SK-N-SH treated with all-trans-retinoic acid at 6 μM for 48 hours (cell line): ENCODE data around the gene TAC4.

Experiments used
- ARNTL ChIP-seq: fragments of 450-650 bp; formaldehyde crosslinking; IDR thresholded peaks from 2 replicates; pipeline ENCODE4 v1.5.0; 2020; ENCODE audit warnings: low read depth, mild to moderate bottlenecking, moderate library complexity, borderline replicate concordance
- ESRRG ChIP-seq: fragments of 250-450 bp; sonication (Bioruptor Pico); IDR thresholded peaks from 2 replicates; pipeline ENCODE4 v1.6.1; 2021; ENCODE audit warnings: mild to moderate bottlenecking
- ISL1 ChIP-seq: fragments of 250-450 bp; sonication (Bioruptor Pico); IDR thresholded peaks from 2 replicates; pipeline ENCODE4 v2.1.2; 2022; ENCODE audit warnings: mild to moderate bottlenecking, moderate library complexity
- TCF4 ChIP-seq: fragments of 250-450 bp; sonication (Bioruptor Pico); IDR thresholded peaks from 2 replicates; pipeline ENCODE4 v1.8.0; 2021; ENCODE audit warnings: mild to moderate bottlenecking, moderate library complexity, borderline replicate concordance
- ZC3H10 ChIP-seq: fragments of 250-450 bp; sonication (Bioruptor Pico); IDR thresholded peaks from 2 replicates; pipeline ENCODE4 v1.5.1; 2021; ENCODE audit warnings: mild to moderate bottlenecking, moderate library complexity
- ZFP3 ChIP-seq: fragments of 250-450 bp; sonication (Bioruptor Pico); IDR thresholded peaks from 2 replicates; pipeline ENCODE4 v1.5.0; 2020; ENCODE audit warnings: mild to moderate bottlenecking, moderate library complexity
- ZFP30 ChIP-seq: fragments of 450-650 bp; formaldehyde crosslinking; IDR thresholded peaks from 2 replicates; pipeline ENCODE4 v1.5.0; 2022; ENCODE audit warnings: mild to moderate bottlenecking, moderate library complexity
- ZNF565 ChIP-seq: fragments of 450-650 bp; formaldehyde crosslinking; conservative IDR thresholded peaks from 2 replicates; pipeline ENCODE4 v1.5.0; 2020; ENCODE audit warnings: low read depth, mild to moderate bottlenecking, moderate library complexity
- ZNF70 ChIP-seq: fragments of 450-650 bp; formaldehyde crosslinking; IDR thresholded peaks from 2 replicates; pipeline ENCODE4 v1.5.0; 2020; ENCODE audit warnings: mild to moderate bottlenecking, moderate library complexity
- TF ChIP-seq, protein P1 (sequence below): fragments of 250-450 bp; sonication (Bioruptor Pico); IDR thresholded peaks from 2 replicates; pipeline ENCODE4 v1.8.0; 2020; ENCODE audit warnings: mild to moderate bottlenecking, moderate library complexity, borderline replicate concordance
- TF ChIP-seq, protein P2 (sequence below): fragments of 250-450 bp; sonication (Bioruptor Pico); IDR thresholded peaks from 2 replicates; pipeline ENCODE4 v1.5.1; 2020; ENCODE audit warnings: low read depth, mild to moderate bottlenecking, moderate library complexity

- no peak for TF ChIP-seq ZNF565
- TF ChIP-seq, protein P1, sequence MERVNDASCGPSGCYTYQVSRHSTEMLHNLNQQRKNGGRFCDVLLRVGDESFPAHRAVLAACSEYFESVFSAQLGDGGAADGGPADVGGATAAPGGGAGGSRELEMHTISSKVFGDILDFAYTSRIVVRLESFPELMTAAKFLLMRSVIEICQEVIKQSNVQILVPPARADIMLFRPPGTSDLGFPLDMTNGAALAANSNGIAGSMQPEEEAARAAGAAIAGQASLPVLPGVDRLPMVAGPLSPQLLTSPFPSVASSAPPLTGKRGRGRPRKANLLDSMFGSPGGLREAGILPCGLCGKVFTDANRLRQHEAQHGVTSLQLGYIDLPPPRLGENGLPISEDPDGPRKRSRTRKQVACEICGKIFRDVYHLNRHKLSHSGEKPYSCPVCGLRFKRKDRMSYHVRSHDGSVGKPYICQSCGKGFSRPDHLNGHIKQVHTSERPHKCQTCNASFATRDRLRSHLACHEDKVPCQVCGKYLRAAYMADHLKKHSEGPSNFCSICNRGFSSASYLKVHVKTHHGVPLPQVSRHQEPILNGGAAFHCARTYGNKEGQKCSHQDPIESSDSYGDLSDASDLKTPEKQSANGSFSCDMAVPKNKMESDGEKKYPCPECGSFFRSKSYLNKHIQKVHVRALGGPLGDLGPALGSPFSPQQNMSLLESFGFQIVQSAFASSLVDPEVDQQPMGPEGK (CRISPR knock-in tag), result no peak
- TF ChIP-seq ZFP3, result no peak
- TF ChIP-seq ZFP30 (CRISPR knock-in tag), result no peak
- TF ChIP-seq ZNF70, result no peak
- no peak for TF ChIP-seq ESRRG (CRISPR knock-in tag)
- TF ChIP-seq ZC3H10 (CRISPR knock-in tag), result no peak
- no peak for TF ChIP-seq ARNTL
- TF ChIP-seq, protein P2, sequence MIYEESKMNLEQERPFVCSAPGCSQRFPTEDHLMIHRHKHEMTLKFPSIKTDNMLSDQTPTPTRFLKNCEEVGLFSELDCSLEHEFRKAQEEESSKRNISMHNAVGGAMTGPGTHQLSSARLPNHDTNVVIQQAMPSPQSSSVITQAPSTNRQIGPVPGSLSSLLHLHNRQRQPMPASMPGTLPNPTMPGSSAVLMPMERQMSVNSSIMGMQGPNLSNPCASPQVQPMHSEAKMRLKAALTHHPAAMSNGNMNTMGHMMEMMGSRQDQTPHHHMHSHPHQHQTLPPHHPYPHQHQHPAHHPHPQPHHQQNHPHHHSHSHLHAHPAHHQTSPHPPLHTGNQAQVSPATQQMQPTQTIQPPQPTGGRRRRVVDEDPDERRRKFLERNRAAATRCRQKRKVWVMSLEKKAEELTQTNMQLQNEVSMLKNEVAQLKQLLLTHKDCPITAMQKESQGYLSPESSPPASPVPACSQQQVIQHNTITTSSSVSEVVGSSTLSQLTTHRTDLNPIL (CRISPR knock-in tag), result no peak
- no peak for TF ChIP-seq ISL1 (CRISPR knock-in tag)
- no peak for TF ChIP-seq TCF4 (CRISPR knock-in tag)
Observed at GRCh38 chr17:49843774-49844350, 4.0 kb downstream of the TAC4 start.
